SK-N-SH (cell line): ENCODE measurements around the gene HAUS7. TPM values are rescaled to one million over a fixed set of nuclear protein-coding genes. Genes with fewer than 3 reads are reported as not detected.

Source experiments
- CTCF ChIA-PET: fragments of 300-600, 350-600 bp; formaldehyde crosslinking; extraction: SDS; loops from one replicate; lab custom pipeline; 2021; lab: Yijun Ruan, JAX
- POLR2A ChIA-PET: fragments of 350-600 bp; sonication (Branson Sonifier 250); formaldehyde crosslinking; extraction: SDS; loops from one replicate; lab custom pipeline; 2020; ENCODE audit warnings: antibody characterized with exemption, inconsistent platforms; lab: Yijun Ruan, JAX
- DNase-seq: peaks from one replicate; pipeline ENCODE4 v3.0.0; 2012
- H2AFZ ChIP-seq: fragments of 200-600 bp; sonication (generic); 2 replicates; pipeline ENCODE4 v1.8.1; 2016; ENCODE audit warnings: antibody characterized with exemption, mild to moderate bottlenecking, low read depth
- H3F3A ChIP-seq: fragments of 200-600 bp; sonication (generic); replicated peaks from 2 replicates; pipeline ENCODE3; 2016; ENCODE audit warnings: antibody characterized with exemption, mild to moderate bottlenecking; ENCODE audit not compliant: insufficient read depth
- H3K27ac ChIP-seq, 2 experiments: fragments of 200-500 bp in 1 of 2; fragments of 200-600 bp in 1 of 2; sonication (Bioruptor generic) in 1 of 2; sonication (generic), shearing (Covaris generic) in 1 of 2; 2 replicates each; pipeline versions ENCODE4 v1.5.1 to v1.6.1; 2014 to 2016; ENCODE audit warnings: low read depth in 2 of 2, inconsistent platforms in 1 of 2, low read length in 1 of 2, mild to moderate bottlenecking in 1 of 2, mixed read lengths in 1 of 2
- H3K27me3 ChIP-seq: fragments of 200-600 bp; sonication (generic), shearing (Covaris generic); 2 replicates; pipeline ENCODE4 v1.6.1; 2016; ENCODE audit warnings: mixed run types; ENCODE audit not compliant: insufficient read depth
- H3K36me3 ChIP-seq, 2 experiments: fragments of 200-500 bp in 1 of 2; fragments of 200-600 bp in 1 of 2; sonication (Bioruptor generic) in 1 of 2; sonication (generic) in 1 of 2; replicated peaks in 1 of 2; 2 replicates each; pipeline versions ENCODE3 to v1.5.1; 2014 to 2016; ENCODE audit warnings: low read length in 1 of 2, mild to moderate bottlenecking in 1 of 2; ENCODE audit not compliant: insufficient read depth in 2 of 2, control insufficient read depth in 1 of 2
- H3K4me1 ChIP-seq, 2 experiments: fragments of 200-500 bp in 1 of 2; fragments of 200-600 bp in 1 of 2; sonication (Bioruptor generic) in 1 of 2; sonication (generic), shearing (Covaris generic) in 1 of 2; 2 replicates each; pipeline versions ENCODE4 v1.5.1 to v1.6.1; 2014 to 2016; ENCODE audit warnings: low read depth in 1 of 2, low read length in 1 of 2, mixed run types in 1 of 2; ENCODE audit not compliant: insufficient read depth in 2 of 2, control insufficient read depth in 1 of 2
- H3K4me2 ChIP-seq: fragments of 200-600 bp; sonication (generic), shearing (Covaris generic); 2 replicates; pipeline ENCODE4 v1.6.1; 2017; ENCODE audit warnings: mixed run types
- H3K4me3 ChIP-seq, 2 experiments: fragments of 200-500 bp in 1 of 2; fragments of 200-600 bp in 1 of 2; sonication (Bioruptor generic) in 1 of 2; sonication (generic), shearing (Covaris generic) in 1 of 2; 2 replicates each; pipeline versions ENCODE4 v1.5.1 to v1.8.1; 2014 to 2016; ENCODE audit warnings: low read depth in 2 of 2, inconsistent platforms in 1 of 2, low read length in 1 of 2, mild to moderate bottlenecking in 1 of 2, mixed read lengths in 1 of 2, moderate library complexity in 1 of 2
- H3K79me2 ChIP-seq: fragments of 200-600 bp; sonication (generic); 2 replicates; pipeline ENCODE4 v1.8.1; 2017; ENCODE audit warnings: mild to moderate bottlenecking; ENCODE audit not compliant: insufficient read depth
- H3K9ac ChIP-seq: fragments of 200-600 bp; sonication (generic); 2 replicates; pipeline ENCODE4 v1.6.1; 2017; ENCODE audit warnings: mixed run types
- H3K9me2 ChIP-seq: fragments of 200-600 bp; sonication (generic); 2 replicates; pipeline ENCODE4 v1.6.1; 2017; ENCODE audit warnings: mixed run types
- H3K9me3 ChIP-seq: fragments of 200-600 bp; sonication (generic); 2 replicates; pipeline ENCODE4 v1.6.1; 2017; ENCODE audit warnings: mixed run types, mild to moderate bottlenecking, moderate library complexity
- H4K20me1 ChIP-seq: fragments of 200-600 bp; sonication (generic); 2 replicates; pipeline ENCODE4 v1.6.1; 2017; ENCODE audit warnings: mild to moderate bottlenecking, mixed run types; ENCODE audit not compliant: insufficient read depth
- CHD2 ChIP-seq: fragments of 150-350 bp; IDR thresholded peaks from 2 replicates; pipeline ENCODE4 v1.6.1; 2018; ENCODE audit warnings: low read length; ENCODE audit not compliant: partially characterized antibody
- EZH2phosphoT487 ChIP-seq: fragments of 200-600 bp; sonication (generic); IDR thresholded peaks from 2 replicates; pipeline ENCODE4 v1.6.1; 2017; ENCODE audit warnings: low read depth, mixed run types, mild to moderate bottlenecking, antibody characterized with exemption, moderate library complexity, borderline replicate concordance
- FOXM1 ChIP-seq: IDR thresholded peaks from 2 replicates; pipeline ENCODE4 v1.4.0; 2012; ENCODE audit warnings: low read depth, mild to moderate bottlenecking
- JUND ChIP-seq: IDR thresholded peaks from 2 replicates; pipeline ENCODE4 v1.4.0; 2012
- REST ChIP-seq: IDR thresholded peaks from 2 replicates; pipeline ENCODE4 v1.6.1; 2012; ENCODE audit warnings: mild to moderate bottlenecking, low read depth, low read length, moderate library complexity
- SIN3A ChIP-seq: IDR thresholded peaks from 2 replicates; pipeline ENCODE4 v1.6.1; 2012; ENCODE audit warnings: low read depth, mild to moderate bottlenecking, low read length, moderate library complexity, borderline replicate concordance
- TAF1 ChIP-seq: IDR thresholded peaks from 2 replicates; pipeline ENCODE4 v1.6.1; 2012; ENCODE audit warnings: low read depth, mild to moderate bottlenecking, low read length, moderate library complexity, borderline replicate concordance
- ZBTB33 ChIP-seq: IDR thresholded peaks from 2 replicates; pipeline ENCODE4 v1.4.0; 2012; ENCODE audit warnings: low read depth, borderline replicate concordance
- WGBS: methylation state at CpG from one replicate; pipeline ENCODE4 v1.1.6; 2017; ENCODE audit warnings: low lambda C conversion rate; 5-methylcytosine and 5-hydroxymethylcytosine counted together
- polyA plus RNA-seq, 3 experiments: library from polyadenylated mRNA; depleted of rRNA; stranded (reverse); fragments of >200 nt; gene quantifications; 2 replicates each; pipeline ENCODE4 v1.2.3, GENCODE V29; 2012

Gene HAUS7
- polyA plus RNA-seq, 1 of the 3 experiments (the other 2 are of a cell fraction): 39.7 TPM

DNA sequence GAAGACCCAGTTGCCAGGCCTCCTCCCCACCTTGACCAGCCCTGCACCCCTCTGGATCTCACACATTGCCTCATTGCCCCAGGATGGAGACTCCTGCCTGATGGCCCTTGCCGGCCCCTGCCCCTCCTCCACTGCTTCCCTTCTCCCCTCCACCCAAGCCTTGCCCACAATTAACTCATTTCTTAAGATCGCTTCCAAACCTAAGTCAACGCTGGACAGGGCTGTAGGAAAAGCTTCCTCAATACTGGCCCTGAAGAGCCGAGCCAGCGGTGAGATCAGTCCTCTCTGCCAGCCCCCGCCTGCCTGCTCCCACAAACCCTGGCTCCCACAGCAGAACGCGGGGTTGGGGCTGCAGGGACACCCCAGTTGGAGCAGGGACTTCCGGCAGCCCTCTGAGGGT is 7.5 kb upstream of the HAUS7 start:
- H3K9ac ChIP-seq: no peak overlapping the region
- WGBS: 72% methylated on average over 5 of the region's 9 CpGs
- no peaks in the 10 kb centered on the region for H3K79me2 ChIP-seq

More for the DNA sequence above, 7.5 kb upstream of the HAUS7 start:
- H3K27ac ChIP-seq: peak overlapping the region; percentile 72 to 94
- no peaks in the 10 kb centered on the region for H3K36me3 ChIP-seq
- H2AFZ ChIP-seq: no peak overlapping the region
- no peaks in the 10 kb centered on the region for H4K20me1 ChIP-seq
- no peaks in the 10 kb centered on the region for H3F3A ChIP-seq
- TF ChIP-seq ZBTB33 (no peak), SIN3A (no peak), JUND (no peak), TAF1 (no peak), EZH2phosphoT487 (no peak), CHD2 (no peak), REST (no peak), FOXM1 (no peak)
- peaks cover 21 to 41% of the 10 kb centered on the region in 2 experiments; a peak in 3 of 4 replicates for H3K4me1 ChIP-seq
- no peaks in the 10 kb centered on the region for H3K9me2 ChIP-seq
- CTCF ChIA-PET: interaction anchor here (1.6 to 2.4 kb wide), 2 partner anchors 13 to 16 kb away, joined by 10 to 13 read pairs; no protein-coding TSS in a partner anchor
- POLR2A ChIA-PET: interaction anchor here (2.4 kb wide), 1 partner anchor 13 kb away, joined by 13 read pairs; no protein-coding TSS in a partner anchor
- H3K27me3 ChIP-seq: no peaks in the 10 kb centered on the region
- H3K4me2 ChIP-seq: 0 out of 2 replicates have a peak overlapping the region, but pooled peaks have one; percentile 54
- H3K4me3 ChIP-seq: no peak overlapping the region
- DNase-seq: no peak
- H3K9me3 ChIP-seq: no peaks in the 10 kb centered on the region
